Transverse colon (tissue), 4 donors: ENCODE measurements around the gene SRPX. TPM values are rescaled to one million over a fixed set of nuclear protein-coding genes. Genes with fewer than 3 reads are reported as not detected.

Experiments used
- DNase-seq: peaks from one replicate; pipeline ENCODE4 v3.0.0-alpha.2; 2019
- H3K27ac ChIP-seq, 4 donors: fragments of 200-600 bp; sonication (generic); 2 replicates each; pipeline ENCODE4 v1.5.1; 2016 to 2018; ENCODE audit warnings: inconsistent platforms in 4 of 4
- H3K27me3 ChIP-seq: fragments of 200-600 bp; sonication (generic); 2 replicates; pipeline ENCODE4 v1.5.1; 2017; ENCODE audit warnings: inconsistent platforms
- H3K36me3 ChIP-seq, 4 donors: fragments of 200-600 bp; sonication (generic); 2 replicates each; pipeline ENCODE4 v1.5.1; 2017 to 2019; ENCODE audit warnings: inconsistent platforms in 4 of 4
- H3K4me1 ChIP-seq, 4 donors: fragments of 200-600 bp; sonication (generic); 2 replicates each; pipeline ENCODE4 v1.5.1; 2017 to 2020; ENCODE audit warnings: inconsistent platforms in 4 of 4
- H3K4me3 ChIP-seq, 4 donors: fragments of 200-600 bp; sonication (generic); 1 replicate in 1 of 4; 2 replicates in 3 of 4; pipeline versions ENCODE4 v1.5.1 to v1.6.1; 2017 to 2019; ENCODE audit warnings: inconsistent platforms in 4 of 4
- H3K9me3 ChIP-seq, 2 donors: fragments of 200-600 bp; sonication (generic); 2 replicates each; pipeline ENCODE4 v1.5.1; 2017 to 2019; ENCODE audit warnings: inconsistent platforms in 2 of 2
- CTCF ChIP-seq, 5 experiments: fragments of 200-600 bp in 3 of 5; fragments of 450-650 bp in 2 of 5; sonication (generic) in 3 of 5; IDR thresholded peaks; 1 replicate in 2 of 5; 2 replicates in 3 of 5; pipeline ENCODE4 v1.5.1; 2016 to 2017; ENCODE audit warnings: antibody characterized with exemption in 5 of 5, inconsistent platforms in 3 of 5, mild to moderate bottlenecking in 2 of 5, moderate library complexity in 1 of 5
- EP300 ChIP-seq: sonication (generic); formaldehyde crosslinking; IDR thresholded peaks from one replicate; pipeline ENCODE4 v1.6.1; 2017; ENCODE audit warnings: antibody characterized with exemption, low read depth
- POLR2A ChIP-seq: fragments of 450-650 bp; IDR thresholded peaks from one replicate; pipeline ENCODE4 v1.6.1; 2016; ENCODE audit warnings: antibody characterized with exemption, mild to moderate bottlenecking, moderate library complexity
- POLR2AphosphoS5 ChIP-seq, 3 donors: sonication (generic); formaldehyde crosslinking; IDR thresholded peaks; one replicate each; pipeline ENCODE4 v1.6.1; 2016; ENCODE audit warnings: antibody characterized with exemption in 3 of 3
- WGBS, 2 donors: methylation state at CpG; one replicate each; pipeline ENCODE4 v1.1.5; 2018; ENCODE audit warnings: low coverage in 1 of 2; 5-methylcytosine and 5-hydroxymethylcytosine counted together
- in situ Hi-C, 4 donors: fragments of 200-750 bp; cut with MboI; loops; one replicate each; pipeline versions ENCODE4 v1.15.0 to v1.15.1; 2017; ENCODE audit warnings: low sequenced_read_pairs in 3 of 4, low pct_ligation_motif_present in 1 of 4, low pct_unique_long_range_greater_than_20kb in 1 of 4
- intact Hi-C: fragments of 100-400 bp; cut with DNase I; formaldehyde crosslinking; loops from one replicate; pipeline ENCODE4 v1.15.1; 2023; ENCODE audit warnings: low total_unique reads
- total RNA-seq, 4 donors: library from RNA; depleted of rRNA; stranded (reverse); fragments of >200 nt; gene quantifications; one replicate each; pipeline ENCODE4 v1.1.0, GENCODE V29; 2016

SRPX gene
- total RNA-seq, 4 donors from 2014 or later = 16.1 to 43.6 (median 38.6) TPM

- no peaks in the 10 kb centered on the region for H3K4me1 ChIP-seq
- 73 to 100% methylated on average over 2 to 3 of the region's 3 CpGs for WGBS, 2 donors
- in situ Hi-C loops = no loop called here
- intact Hi-C loops = no loop called here
- DNase-seq = no peak
- TF ChIP-seq POLR2A = no peak
- TF ChIP-seq CTCF (IDR thresholded peaks at IDR 0.05) = no peak
- TF ChIP-seq POLR2AphosphoS5 (IDR thresholded peaks at IDR 0.05) = no peak
- no peak for TF ChIP-seq EP300
- no peak overlapping the region for H3K27ac ChIP-seq
- H3K36me3 ChIP-seq = no peaks in the 10 kb centered on the region
- H3K4me3 ChIP-seq = no peak overlapping the region
- H3K27me3 ChIP-seq = no peaks in the 10 kb centered on the region
- H3K9me3 ChIP-seq = no peaks in the 10 kb centered on the region
These were observed 94.5 kb downstream of the SRPX start for GRCh38 chrX:38126179-38126578.

GRCh38 chrX:38124000-38124399 is 96.7 kb downstream of the SRPX start:
- intact Hi-C loops (no loop called here), in situ Hi-C loops (no loop called here)
- no peaks in the 10 kb centered on the region for H3K9me3 ChIP-seq
- no peak for TF ChIP-seq EP300
- no peak for TF ChIP-seq POLR2A
- TF ChIP-seq CTCF (IDR thresholded peaks at IDR 0.05) = no peak
- TF ChIP-seq POLR2AphosphoS5 (IDR thresholded peaks at IDR 0.05) = no peak
- H3K4me1 ChIP-seq = no peaks in the 10 kb centered on the region
- H3K27me3 ChIP-seq = no peaks in the 10 kb centered on the region
- no peaks in the 10 kb centered on the region for H3K36me3 ChIP-seq
- no peak overlapping the region for H3K27ac ChIP-seq
- H3K4me3 ChIP-seq = no peak overlapping the region
- 73% methylated on average over 1 of the region's 1 CpG; no CpG with 5 or more reads in 1 of the 2 donors for WGBS, 2 donors
- no peak for DNase-seq

- H3K27me3 ChIP-seq = no peaks in the 10 kb centered on the region
- H3K9me3 ChIP-seq = no peaks in the 10 kb centered on the region
- no peaks in the 10 kb centered on the region for H3K36me3 ChIP-seq
- intact Hi-C loops = no loop called here
- 68% methylated on average over 7 of the region's 7 CpGs; no CpG with 5 or more reads in 1 of the 2 donors for WGBS, 2 donors
- no peak overlapping the region for H3K27ac ChIP-seq
- TF ChIP-seq EP300 = no peak
- TF ChIP-seq POLR2A = no peak
- no peak for TF ChIP-seq CTCF (IDR thresholded peaks at IDR 0.05)
- no peak for TF ChIP-seq POLR2AphosphoS5 (IDR thresholded peaks at IDR 0.05)
- H3K4me3 ChIP-seq = no peak overlapping the region
- DNase-seq = no peak
- in situ Hi-C loops = no loop called here
- H3K4me1 ChIP-seq = no peaks in the 10 kb centered on the region
These were observed 103.2 kb downstream of the SRPX start for GRCh38 chrX:38117485-38117884.

GRCh38 chrX:38116706-38117105 is 104.0 kb downstream of the SRPX start:
- no peak for DNase-seq
- no peaks in the 10 kb centered on the region for H3K4me1 ChIP-seq
- H3K27me3 ChIP-seq = no peaks in the 10 kb centered on the region
- no peak overlapping the region for H3K27ac ChIP-seq
- no peak overlapping the region for H3K4me3 ChIP-seq
- no peaks in the 10 kb centered on the region for H3K36me3 ChIP-seq
- TF ChIP-seq POLR2A (no peak), CTCF (IDR thresholded peaks at IDR 0.05) (no peak), POLR2AphosphoS5 (IDR thresholded peaks at IDR 0.05) (no peak), EP300 (no peak)
- H3K9me3 ChIP-seq = no peaks in the 10 kb centered on the region
- WGBS, 2 donors = 55% methylated on average over 1 of the region's 1 CpG; no CpG with 5 or more reads in 1 of the 2 donors
- intact Hi-C loops (no loop called here), in situ Hi-C loops (no loop called here)
